ENCODE data around the gene SH3BP1.
"Not testable (repeated sequence)": the region's sequence is repeated elsewhere in the genome, so short reads cannot be mapped to it uniquely, and the experiment has no call there.

SH3BP1 gene

GRCh38 chr22:37607010-37607934 is 32.2 kb upstream of the SH3BP1 start:
- Histone ChIP-seq H3K27me3 (ENCODE audit: insufficient read depth, low read length) (no peaks in the 10 kb centered on the region; the same call in 1 of the 2 replicates), H3K9me3 (ENCODE audit: insufficient read depth, low read depth, low read length) (no peaks in the 10 kb centered on the region), H3K36me3 (ENCODE audit: insufficient read depth, low read depth, low read length) (no peaks in the 10 kb centered on the region), H3K4me3 (ENCODE audit: low read length) (peak overlapping the region; percentile 96), H3K9ac (ENCODE audit: low read depth, low read length) (peak overlapping the region; percentile 68; the same call in 1 of the 2 replicates), H3K4me1 (ENCODE audit: insufficient read depth, low read length) (peaks cover 5% of the 10 kb centered on the region; the same call in 1 of the 2 replicates), H3K27ac (ENCODE audit: low read length) (no peak overlapping the region)

GRCh38 chr22:37607935-37608476 is 31.5 kb upstream of the SH3BP1 start:
- 0 out of 2 replicates have a peak, but pooled peaks cover 3% of the 10 kb centered on the region for H3K36me3 ChIP-seq (ENCODE audit: insufficient read depth, low read depth, low read length)
- H3K4me3 ChIP-seq (ENCODE audit: low read length): peak overlapping the region; percentile 96
- peak overlapping the region; percentile 100 for H3K27ac ChIP-seq (ENCODE audit: low read length)
- H3K9me3 ChIP-seq (ENCODE audit: insufficient read depth, low read depth, low read length): no peaks in the 10 kb centered on the region
- H3K4me1 ChIP-seq (ENCODE audit: insufficient read depth, low read length): peaks cover 5% of the 10 kb centered on the region; the same call in 1 of the 2 replicates
- peak overlapping the region; percentile 99 for H3K9ac ChIP-seq (ENCODE audit: low read depth, low read length)
- no peaks in the 10 kb centered on the region; the same call in 1 of the 2 replicates for H3K27me3 ChIP-seq (ENCODE audit: insufficient read depth, low read length)

GRCh38 chr22:37608477-37609239 is 30.8 kb upstream of the SH3BP1 start, which contains the start of gene GGA1:
TSS of gene GGA1 (plus strand) at chr22:37608834. CDS start at chr22:37608861, 27 bp downstream.
- Histone ChIP-seq H3K27ac (ENCODE audit: low read length) (peak within 1 kb of the TSS; percentile 100), H3K27me3 (ENCODE audit: insufficient read depth, low read length) (no peaks in the 10 kb centered on the region; the same call in 1 of the 2 replicates), H3K4me3 (ENCODE audit: low read length) (peak within 1 kb of the TSS; percentile 96), H3K4me1 (ENCODE audit: insufficient read depth, low read length) (peaks cover 5% of the 10 kb centered on the region; the same call in 1 of the 2 replicates), H3K36me3 (ENCODE audit: insufficient read depth, low read depth, low read length) (0 out of 2 replicates have a peak, but pooled peaks cover 6% of the 10 kb centered on the region), H3K9me3 (ENCODE audit: insufficient read depth, low read depth, low read length) (no peaks in the 10 kb centered on the region), H3K9ac (ENCODE audit: low read depth, low read length) (peak within 1 kb of the TSS; percentile 99)

DNA sequence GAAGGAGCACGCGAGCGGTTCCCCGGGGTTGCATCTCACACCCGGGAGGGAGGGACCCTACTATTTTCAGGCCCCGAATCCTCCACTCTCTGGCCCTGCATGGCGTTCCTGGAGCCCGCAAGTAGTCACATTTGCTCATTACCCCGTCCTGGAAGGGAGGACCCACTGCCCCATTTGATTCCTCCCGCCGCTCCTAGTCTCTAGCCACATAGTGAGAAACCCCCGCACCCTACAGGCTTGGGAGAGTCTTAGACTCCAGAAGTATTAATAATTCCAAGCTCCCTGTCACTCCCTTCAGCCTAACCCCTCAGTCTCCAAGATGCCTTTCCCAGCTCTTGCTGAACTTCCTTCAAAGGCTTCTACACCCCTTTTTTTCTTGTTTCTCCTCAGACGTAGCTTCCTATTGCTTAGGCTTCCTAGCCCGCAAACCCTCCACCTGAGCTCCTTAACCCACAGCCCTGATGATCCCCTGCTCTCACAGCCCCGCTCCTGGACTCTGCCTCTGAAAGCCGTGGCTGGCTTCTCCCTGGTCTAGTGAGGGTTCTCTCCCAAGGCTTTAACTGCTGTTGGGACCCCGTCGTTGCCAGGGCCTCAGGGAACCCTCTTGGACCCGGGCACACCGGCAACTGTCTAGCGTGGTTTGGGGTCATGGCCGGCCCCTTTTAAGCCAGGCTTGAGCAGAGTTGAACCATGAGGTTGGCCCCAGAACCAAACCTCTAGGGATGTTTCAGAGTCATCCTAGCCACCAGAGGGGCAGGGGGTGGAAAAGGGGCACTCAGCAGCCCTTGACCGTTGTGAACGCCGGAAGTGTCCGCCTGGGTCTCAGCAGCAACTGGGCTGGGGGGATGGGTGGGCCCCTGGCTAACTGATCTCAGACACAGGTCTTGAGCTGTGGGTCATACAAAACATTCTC is 30.0 kb upstream of the SH3BP1 start:
- H3K4me3 ChIP-seq (ENCODE audit: low read length): peak overlapping the region; percentile 96
- H3K27ac ChIP-seq (ENCODE audit: low read length): no peak overlapping the region
- peaks cover 5% of the 10 kb centered on the region; the same call in 1 of the 2 replicates for H3K4me1 ChIP-seq (ENCODE audit: insufficient read depth, low read length)
- peak overlapping the region; percentile 99; the same call in 1 of the 2 replicates for H3K9ac ChIP-seq (ENCODE audit: low read depth, low read length)
- peaks cover 14% of the 10 kb centered on the region; the same call in 1 of the 2 replicates for H3K36me3 ChIP-seq (ENCODE audit: insufficient read depth, low read depth, low read length)
- H3K27me3 ChIP-seq (ENCODE audit: insufficient read depth, low read length): no peaks in the 10 kb centered on the region; the same call in 1 of the 2 replicates
- H3K9me3 ChIP-seq (ENCODE audit: insufficient read depth, low read depth, low read length): no peaks in the 10 kb centered on the region

DNA sequence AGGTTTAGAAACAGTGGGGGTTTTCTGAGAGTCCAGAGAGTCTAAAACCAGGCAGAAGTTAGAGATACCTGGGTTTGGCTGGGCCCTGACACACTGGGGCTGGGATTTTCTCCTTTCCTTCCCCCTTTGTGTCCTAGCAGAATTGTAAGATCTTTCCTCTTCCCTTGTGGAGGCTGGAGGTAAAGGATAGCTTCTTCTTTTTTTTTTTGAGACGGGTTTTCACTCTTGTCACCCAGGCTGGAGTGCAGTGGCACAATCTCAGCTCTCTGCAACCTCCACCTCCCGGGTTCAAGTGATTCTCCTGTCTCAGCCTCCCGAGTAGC is 29.4 kb upstream of the SH3BP1 start:
- H3K4me1 ChIP-seq (ENCODE audit: insufficient read depth, low read length); H3K9me3 ChIP-seq (ENCODE audit: insufficient read depth, low read depth, low read length); H3K27ac ChIP-seq (ENCODE audit: low read length); H3K27me3 ChIP-seq (ENCODE audit: insufficient read depth, low read length): not testable (repeated sequence)
- Histone ChIP-seq H3K36me3 (ENCODE audit: insufficient read depth, low read depth, low read length) (peaks cover 18% of the 10 kb centered on the region; the same call in 1 of the 2 replicates), H3K9ac (ENCODE audit: low read depth, low read length) (peak overlapping the region; percentile 99; the same call in 1 of the 2 replicates), H3K4me3 (ENCODE audit: low read length) (peak overlapping the region; percentile 96)

DNA sequence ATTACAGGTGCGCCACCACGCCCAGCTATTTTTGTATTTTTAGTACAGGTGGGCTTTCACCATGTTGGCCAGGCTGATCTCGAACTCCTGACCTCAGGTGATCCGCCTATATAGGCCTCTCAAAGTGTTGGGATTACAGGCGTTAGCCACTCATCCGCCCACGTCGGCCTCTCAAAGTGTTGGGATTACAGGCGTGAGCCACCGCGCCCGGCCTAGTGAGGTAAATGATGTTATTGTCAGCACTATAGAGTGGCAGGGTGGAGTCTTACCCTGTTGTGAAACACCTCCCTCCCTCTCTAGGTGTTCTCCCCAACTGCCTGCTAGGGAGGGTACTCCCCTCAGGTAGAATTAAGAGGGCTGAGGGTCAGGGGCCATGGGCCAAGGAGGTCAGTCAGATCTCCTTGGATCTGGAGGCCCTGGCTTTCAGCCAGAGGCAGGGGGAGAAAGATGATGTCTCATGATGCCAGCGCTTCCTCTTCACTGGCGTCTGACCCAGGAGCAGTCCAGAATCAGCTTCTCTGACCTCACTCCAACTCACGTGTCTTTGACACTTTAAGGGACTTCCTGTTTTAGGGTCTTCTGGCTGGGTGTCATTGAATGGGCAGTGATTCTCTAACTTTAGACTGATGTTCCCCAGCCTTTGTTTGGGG is 28.9 kb upstream of the SH3BP1 start:
- H3K9me3 ChIP-seq (ENCODE audit: insufficient read depth, low read depth, low read length): no peaks in the 10 kb centered on the region
- peaks cover 18% of the 10 kb centered on the region; the same call in 1 of the 2 replicates for H3K36me3 ChIP-seq (ENCODE audit: insufficient read depth, low read depth, low read length)
- H3K27me3 ChIP-seq (ENCODE audit: insufficient read depth, low read length): no peaks in the 10 kb centered on the region; the same call in 1 of the 2 replicates
- H3K4me3 ChIP-seq (ENCODE audit: low read length): no peak overlapping the region
- no peak overlapping the region for H3K27ac ChIP-seq (ENCODE audit: low read length)
- H3K4me1 ChIP-seq (ENCODE audit: insufficient read depth, low read length): peaks cover 5% of the 10 kb centered on the region; the same call in 1 of the 2 replicates
- no peak overlapping the region for H3K9ac ChIP-seq (ENCODE audit: low read depth, low read length)

DNA sequence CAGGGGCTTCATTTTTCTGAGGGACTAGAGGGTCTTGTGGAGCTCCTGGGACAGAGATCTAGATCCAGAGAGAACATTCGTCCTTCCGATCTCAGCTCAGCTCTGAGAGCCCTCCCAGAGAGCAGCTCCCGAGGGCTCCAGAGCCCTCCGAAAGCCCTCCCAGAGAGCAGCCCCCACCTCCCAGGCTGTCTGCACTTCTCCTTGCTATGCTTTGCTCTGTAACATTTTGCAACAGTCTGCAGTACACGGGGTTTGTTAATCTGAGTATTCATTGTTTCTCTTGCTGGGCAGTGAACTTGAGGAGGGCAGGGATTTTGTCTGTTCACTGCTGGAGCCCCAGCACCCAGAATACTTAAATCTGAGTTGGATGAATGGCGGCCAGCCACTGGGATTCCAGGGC is 28.3 kb upstream of the SH3BP1 start:
- H3K9ac ChIP-seq (ENCODE audit: low read depth, low read length): no peak overlapping the region
- no peak overlapping the region for H3K4me3 ChIP-seq (ENCODE audit: low read length)
- no peaks in the 10 kb centered on the region for H3K27me3 ChIP-seq (ENCODE audit: insufficient read depth, low read length)
- peaks cover 5% of the 10 kb centered on the region; the same call in 1 of the 2 replicates for H3K4me1 ChIP-seq (ENCODE audit: insufficient read depth, low read length)
- H3K9me3 ChIP-seq (ENCODE audit: insufficient read depth, low read depth, low read length): no peaks in the 10 kb centered on the region
- H3K27ac ChIP-seq (ENCODE audit: low read length): no peak overlapping the region
- peaks cover 21% of the 10 kb centered on the region for H3K36me3 ChIP-seq (ENCODE audit: insufficient read depth, low read depth, low read length)

- H3K27me3 ChIP-seq (ENCODE audit: insufficient read depth, low read length): no peaks in the 10 kb centered on the region
- H3K36me3 ChIP-seq (ENCODE audit: insufficient read depth, low read depth, low read length): peaks cover 56% of the 10 kb centered on the region
- H3K4me3 ChIP-seq (ENCODE audit: low read length): no peak overlapping the region
- no peaks in the 10 kb centered on the region for H3K4me1 ChIP-seq (ENCODE audit: insufficient read depth, low read length)
- H3K9ac ChIP-seq (ENCODE audit: low read depth, low read length): no peak overlapping the region
- H3K27ac ChIP-seq (ENCODE audit: low read length): no peak overlapping the region
- no peaks in the 10 kb centered on the region for H3K9me3 ChIP-seq (ENCODE audit: insufficient read depth, low read depth, low read length)
Observed at GRCh38 chr22:37616201-37617083, 23.0 kb upstream of the SH3BP1 start.

- Histone ChIP-seq H3K36me3 (ENCODE audit: insufficient read depth, low read depth, low read length) (peaks cover 56% of the 10 kb centered on the region), H3K27me3 (ENCODE audit: insufficient read depth, low read length) (no peaks in the 10 kb centered on the region), H3K4me1 (ENCODE audit: insufficient read depth, low read length) (no peaks in the 10 kb centered on the region), H3K27ac (ENCODE audit: low read length) (no peak overlapping the region), H3K9ac (ENCODE audit: low read depth, low read length) (no peak overlapping the region), H3K4me3 (ENCODE audit: low read length) (no peak overlapping the region), H3K9me3 (ENCODE audit: insufficient read depth, low read depth, low read length) (no peaks in the 10 kb centered on the region)
Observed at GRCh38 chr22:37617431-37617830, 22.0 kb upstream of the SH3BP1 start.

Measured in iPS-20b (cell line).